ENCODE data around the gene WIPF2.

WIPF2 gene

GRCh38 chr17:40284085-40284713, 65.1 kb downstream of the WIPF2 start:
- peak; percentile 83 for DNase-seq (ENCODE audit: low read depth)
- Histone ChIP-seq H3K27me3 (replicated peaks; ENCODE audit: control insufficient read depth, insufficient read depth, low read length) (no peaks in the 10 kb centered on the region), H3K36me3 (ENCODE audit: control insufficient read depth, insufficient read depth, low read length, severe bottlenecking) (peaks cover 28% of the 10 kb centered on the region), H3K9ac (ENCODE audit: low read length) (peak overlapping the region; percentile 36), H3K4me1 (ENCODE audit: control insufficient read depth, insufficient read depth, low read length) (peaks cover 23% of the 10 kb centered on the region), H3K4me3 (ENCODE audit: low read length) (peak overlapping the region; percentile 76), H3K9me3 (ENCODE audit: control insufficient read depth, low read length) (no peaks in the 10 kb centered on the region)

- H3K9ac ChIP-seq (ENCODE audit: low read length): no peak overlapping the region
- peaks cover 30% of the 10 kb centered on the region for H3K4me1 ChIP-seq (ENCODE audit: control insufficient read depth, insufficient read depth, low read length)
- H3K36me3 ChIP-seq (ENCODE audit: control insufficient read depth, insufficient read depth, low read length, severe bottlenecking): peaks cover 5% of the 10 kb centered on the region
- no peaks in the 10 kb centered on the region for H3K9me3 ChIP-seq (ENCODE audit: control insufficient read depth, low read length)
- no peak for DNase-seq (ENCODE audit: low read depth)
- H3K4me3 ChIP-seq (ENCODE audit: low read length): no peak overlapping the region
- H3K27me3 ChIP-seq (replicated peaks; ENCODE audit: control insufficient read depth, insufficient read depth, low read length): no peaks in the 10 kb centered on the region
These were observed 67.4 kb downstream of the WIPF2 start for GRCh38 chr17:40286473-40286872.

- Histone ChIP-seq H3K9me3 (ENCODE audit: control insufficient read depth, low read length) (no peaks in the 10 kb centered on the region), H3K9ac (ENCODE audit: low read length) (peak overlapping the region; percentile 17), H3K4me3 (ENCODE audit: low read length) (peak overlapping the region; percentile 33), H3K27me3 (replicated peaks; ENCODE audit: control insufficient read depth, insufficient read depth, low read length) (no peaks in the 10 kb centered on the region), H3K36me3 (ENCODE audit: control insufficient read depth, insufficient read depth, low read length, severe bottlenecking) (no peaks in the 10 kb centered on the region), H3K4me1 (ENCODE audit: control insufficient read depth, insufficient read depth, low read length) (peaks cover 30% of the 10 kb centered on the region)
- no peak for DNase-seq (ENCODE audit: low read depth)
These were observed 68.0 kb downstream of the WIPF2 start for GRCh38 chr17:40287159-40287493.

- Histone ChIP-seq H3K4me1 (ENCODE audit: control insufficient read depth, insufficient read depth, low read length) (peaks cover 30% of the 10 kb centered on the region), H3K9me3 (ENCODE audit: control insufficient read depth, low read length) (no peaks in the 10 kb centered on the region), H3K27me3 (replicated peaks; ENCODE audit: control insufficient read depth, insufficient read depth, low read length) (no peaks in the 10 kb centered on the region), H3K9ac (ENCODE audit: low read length) (peak within 1 kb of the TSS; percentile 81), H3K36me3 (ENCODE audit: control insufficient read depth, insufficient read depth, low read length, severe bottlenecking) (no peaks in the 10 kb centered on the region), H3K4me3 (ENCODE audit: low read length) (peak within 1 kb of the TSS; percentile 85)
- DNase-seq (ENCODE audit: low read depth): peak; percentile 100
These were observed 68.6 kb downstream of the WIPF2 start, which contains the start of gene CDC6 for GRCh38 chr17:40287494-40288369. CDC6 (plus strand) TSS chr17:40287879; CDS start chr17:40289421, 1,542 bp downstream.

GRCh38 chr17:40290629-40291280, 71.7 kb downstream of the WIPF2 start:
- DNase-seq (ENCODE audit: low read depth): peak; percentile 97
- Histone ChIP-seq H3K36me3 (ENCODE audit: control insufficient read depth, insufficient read depth, low read length, severe bottlenecking) (no peaks in the 10 kb centered on the region), H3K9ac (ENCODE audit: low read length) (peak overlapping the region; percentile 47), H3K27me3 (replicated peaks; ENCODE audit: control insufficient read depth, insufficient read depth, low read length) (no peaks in the 10 kb centered on the region), H3K4me3 (ENCODE audit: low read length) (no peak overlapping the region), H3K4me1 (ENCODE audit: control insufficient read depth, insufficient read depth, low read length) (peaks cover 35% of the 10 kb centered on the region), H3K9me3 (ENCODE audit: control insufficient read depth, low read length) (no peaks in the 10 kb centered on the region)

DNA sequence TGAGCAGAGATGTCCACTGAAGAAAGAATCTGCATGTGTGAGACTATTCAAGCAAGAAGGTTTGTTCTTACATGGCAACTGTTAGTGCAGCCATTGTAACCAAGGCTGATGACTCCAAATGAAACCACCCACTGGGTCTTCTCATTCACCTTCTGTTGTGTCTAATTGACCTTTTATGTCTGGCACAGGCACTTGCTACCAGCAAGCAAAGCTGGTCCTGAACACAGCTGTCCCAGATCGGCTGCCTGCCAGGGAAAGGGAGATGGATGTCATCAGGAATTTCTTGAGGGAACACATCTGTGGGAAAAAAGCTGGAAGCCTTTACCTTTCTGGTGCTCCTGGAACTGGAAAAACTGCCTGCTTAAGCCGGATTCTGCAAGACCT, 72.2 kb downstream of the WIPF2 start:
- peak overlapping the region; percentile 51 for H3K9ac ChIP-seq (ENCODE audit: low read length)
- peaks cover 40% of the 10 kb centered on the region for H3K4me1 ChIP-seq (ENCODE audit: control insufficient read depth, insufficient read depth, low read length)
- H3K36me3 ChIP-seq (ENCODE audit: control insufficient read depth, insufficient read depth, low read length, severe bottlenecking): no peaks in the 10 kb centered on the region
- no peaks in the 10 kb centered on the region for H3K27me3 ChIP-seq (replicated peaks; ENCODE audit: control insufficient read depth, insufficient read depth, low read length)
- DNase-seq (ENCODE audit: low read depth): no peak
- H3K4me3 ChIP-seq (ENCODE audit: low read length): no peak overlapping the region
- H3K9me3 ChIP-seq (ENCODE audit: control insufficient read depth, low read length): no peaks in the 10 kb centered on the region

DNA sequence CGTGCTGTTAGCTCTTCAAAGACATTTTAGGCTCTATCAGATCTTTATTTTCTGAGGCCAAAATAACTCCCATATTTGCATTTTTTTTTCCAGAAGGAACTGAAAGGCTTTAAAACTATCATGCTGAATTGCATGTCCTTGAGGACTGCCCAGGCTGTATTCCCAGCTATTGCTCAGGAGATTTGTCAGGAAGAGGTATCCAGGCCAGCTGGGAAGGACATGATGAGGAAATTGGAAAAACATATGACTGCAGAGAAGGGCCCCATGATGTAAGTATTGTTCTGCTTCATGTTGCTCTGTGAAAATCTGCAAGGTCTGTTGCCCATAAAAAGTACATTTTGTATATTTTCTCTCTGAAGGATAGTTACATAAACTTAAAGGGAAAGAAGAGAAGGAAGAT, 74.3 kb downstream of the WIPF2 start:
- Histone ChIP-seq H3K9me3 (ENCODE audit: control insufficient read depth, low read length) (no peaks in the 10 kb centered on the region), H3K4me3 (ENCODE audit: low read length) (peak overlapping the region; percentile 31), H3K36me3 (ENCODE audit: control insufficient read depth, insufficient read depth, low read length, severe bottlenecking) (no peaks in the 10 kb centered on the region)

DNA sequence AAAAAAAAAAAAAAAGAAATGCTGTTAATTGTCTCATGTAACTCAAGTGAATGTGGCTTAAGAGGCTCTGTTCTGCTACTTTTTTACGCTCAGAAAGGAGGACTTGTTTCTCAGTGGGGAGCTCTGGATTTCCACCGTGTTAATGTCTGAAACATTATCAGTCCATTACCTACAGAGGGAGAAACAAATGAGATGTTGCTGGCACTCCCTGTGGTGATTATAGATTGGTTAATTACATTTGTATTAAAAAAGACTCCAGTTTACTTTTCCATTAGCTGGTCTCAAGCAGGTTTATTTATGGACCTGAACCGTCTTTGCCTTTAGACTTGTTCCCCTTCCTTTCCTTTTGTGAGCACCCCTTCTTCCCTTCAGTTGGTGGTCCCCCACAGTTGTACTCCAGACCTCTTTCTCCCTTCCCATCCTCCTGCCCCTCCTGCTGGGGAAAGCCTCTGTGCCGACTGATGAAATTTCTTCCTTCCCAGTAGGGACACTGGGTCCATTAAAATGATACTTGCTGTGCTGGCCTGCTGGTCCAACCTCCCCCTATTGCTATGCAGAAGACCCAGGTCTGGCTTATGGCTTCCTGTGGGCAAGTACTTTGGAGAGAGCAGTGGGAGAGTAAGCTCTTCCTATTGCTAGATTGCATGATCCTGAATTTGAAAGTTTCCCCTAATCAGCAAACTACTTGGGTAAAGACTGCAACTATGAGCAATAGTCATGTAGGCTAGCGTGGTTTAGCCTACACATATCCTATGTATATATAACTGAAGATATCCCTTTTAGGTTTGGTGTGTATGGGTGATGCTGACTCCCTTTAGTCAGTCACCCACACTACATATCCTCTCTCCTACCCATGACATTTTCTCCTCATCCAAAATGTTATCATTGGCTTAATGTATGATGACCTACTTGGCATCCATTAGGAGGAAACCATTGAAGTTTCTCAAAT, 76.7 kb downstream of the WIPF2 start:
- Histone ChIP-seq H3K36me3 (ENCODE audit: control insufficient read depth, insufficient read depth, low read length, severe bottlenecking) (no peaks in the 10 kb centered on the region), H3K4me3 (ENCODE audit: low read length) (peak overlapping the region; percentile 28), H3K9me3 (ENCODE audit: control insufficient read depth, low read length) (no peaks in the 10 kb centered on the region), H3K9ac (ENCODE audit: low read length) (peak overlapping the region; percentile 54), H3K4me1 (ENCODE audit: control insufficient read depth, insufficient read depth, low read length) (peaks cover 62% of the 10 kb centered on the region), H3K27me3 (replicated peaks; ENCODE audit: control insufficient read depth, insufficient read depth, low read length) (no peaks in the 10 kb centered on the region)
- DNase-seq (ENCODE audit: low read depth): no peak

More for the DNA sequence above, 74.3 kb downstream of the WIPF2 start:
- peak; percentile 29 for DNase-seq (ENCODE audit: low read depth)
- Histone ChIP-seq H3K27me3 (replicated peaks; ENCODE audit: control insufficient read depth, insufficient read depth, low read length) (no peaks in the 10 kb centered on the region), H3K9ac (ENCODE audit: low read length) (peak overlapping the region; percentile 73), H3K4me1 (ENCODE audit: control insufficient read depth, insufficient read depth, low read length) (peaks cover 55% of the 10 kb centered on the region)

DNA sequence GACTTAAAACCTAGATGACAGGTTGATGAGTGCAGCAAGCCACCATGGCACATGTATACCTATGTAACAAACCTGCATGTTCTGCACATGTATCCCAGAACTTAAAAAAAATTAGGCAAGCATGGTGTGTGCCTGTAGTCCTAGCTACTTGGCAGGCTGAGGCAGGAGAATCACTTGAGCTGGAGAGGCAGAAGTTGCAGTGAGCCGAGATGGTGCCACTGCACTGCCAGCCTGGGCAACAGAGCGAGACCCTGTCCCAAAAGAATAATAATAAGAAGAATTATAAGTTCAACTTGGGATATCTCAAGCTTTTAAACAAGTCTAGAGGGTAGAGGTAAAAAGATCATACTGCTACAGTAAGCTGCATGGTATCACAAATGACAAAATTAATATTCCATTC, 78.4 kb downstream of the WIPF2 start:
- H3K9ac ChIP-seq (ENCODE audit: low read length): peak overlapping the region; percentile 54
- DNase-seq (ENCODE audit: low read depth): no peak
- H3K27me3 ChIP-seq (replicated peaks; ENCODE audit: control insufficient read depth, insufficient read depth, low read length): no peaks in the 10 kb centered on the region
- no peak overlapping the region for H3K4me3 ChIP-seq (ENCODE audit: low read length)
- no peaks in the 10 kb centered on the region for H3K9me3 ChIP-seq (ENCODE audit: control insufficient read depth, low read length)
- H3K36me3 ChIP-seq (ENCODE audit: control insufficient read depth, insufficient read depth, low read length, severe bottlenecking): no peaks in the 10 kb centered on the region
- H3K4me1 ChIP-seq (ENCODE audit: control insufficient read depth, insufficient read depth, low read length): peaks cover 62% of the 10 kb centered on the region

- H3K9ac ChIP-seq (ENCODE audit: low read length): peak overlapping the region; percentile 54
- peaks cover 61% of the 10 kb centered on the region for H3K4me1 ChIP-seq (ENCODE audit: control insufficient read depth, insufficient read depth, low read length)
- H3K27me3 ChIP-seq (replicated peaks; ENCODE audit: control insufficient read depth, insufficient read depth, low read length): no peaks in the 10 kb centered on the region
- peak; percentile 73 for DNase-seq (ENCODE audit: low read depth)
- no peaks in the 10 kb centered on the region for H3K36me3 ChIP-seq (ENCODE audit: control insufficient read depth, insufficient read depth, low read length, severe bottlenecking)
- no peaks in the 10 kb centered on the region for H3K9me3 ChIP-seq (ENCODE audit: control insufficient read depth, low read length)
- H3K4me3 ChIP-seq (ENCODE audit: low read length): no peak overlapping the region
These were observed 79.6 kb downstream of the WIPF2 start for GRCh38 chr17:40298726-40299125.
